Esophagus squamous epithelium (tissue), 4 donors: ENCODE data around the gene GYS1.

Experiments
- POLR2A ChIP-seq, 4 donors: fragments of 450-650 bp; IDR thresholded peaks; one replicate each; pipeline ENCODE4 v1.6.1; 2017; ENCODE audit warnings: antibody characterized with exemption in 4 of 4, mild to moderate bottlenecking in 4 of 4, moderate library complexity in 3 of 4
- TF ChIP-seq, protein P1 (sequence below), 6 experiments: fragments of 450-650 bp in 4 of 6; fragments of 200-600 bp in 2 of 6; sonication (generic) in 2 of 6; IDR thresholded peaks; one replicate each; pipeline ENCODE4 v1.5.1; 2016 to 2019; ENCODE audit warnings: antibody characterized with exemption in 6 of 6, mild to moderate bottlenecking in 4 of 6, moderate library complexity in 4 of 6

DNA sequence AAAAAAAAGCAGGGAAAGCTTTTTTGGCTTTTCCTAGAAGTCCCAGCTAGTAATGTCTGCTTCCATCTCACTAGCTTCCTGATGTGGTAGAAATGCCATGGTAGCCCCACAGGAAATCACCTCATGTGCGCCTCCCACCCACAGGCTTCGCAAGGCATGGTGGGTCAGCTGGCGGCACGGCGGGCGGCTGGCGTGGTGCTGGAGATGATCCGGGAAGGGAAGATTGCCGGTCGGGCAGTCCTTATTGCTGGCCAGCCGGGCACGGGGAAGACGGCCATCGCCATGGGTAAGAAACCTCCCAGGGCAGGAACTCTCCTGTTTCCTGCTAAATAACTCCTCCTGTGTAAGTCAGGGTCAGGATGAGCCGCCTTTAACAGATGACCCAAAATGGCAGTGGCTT is 11.0 kb upstream of the GYS1 start:
- TF ChIP-seq, protein P1, sequence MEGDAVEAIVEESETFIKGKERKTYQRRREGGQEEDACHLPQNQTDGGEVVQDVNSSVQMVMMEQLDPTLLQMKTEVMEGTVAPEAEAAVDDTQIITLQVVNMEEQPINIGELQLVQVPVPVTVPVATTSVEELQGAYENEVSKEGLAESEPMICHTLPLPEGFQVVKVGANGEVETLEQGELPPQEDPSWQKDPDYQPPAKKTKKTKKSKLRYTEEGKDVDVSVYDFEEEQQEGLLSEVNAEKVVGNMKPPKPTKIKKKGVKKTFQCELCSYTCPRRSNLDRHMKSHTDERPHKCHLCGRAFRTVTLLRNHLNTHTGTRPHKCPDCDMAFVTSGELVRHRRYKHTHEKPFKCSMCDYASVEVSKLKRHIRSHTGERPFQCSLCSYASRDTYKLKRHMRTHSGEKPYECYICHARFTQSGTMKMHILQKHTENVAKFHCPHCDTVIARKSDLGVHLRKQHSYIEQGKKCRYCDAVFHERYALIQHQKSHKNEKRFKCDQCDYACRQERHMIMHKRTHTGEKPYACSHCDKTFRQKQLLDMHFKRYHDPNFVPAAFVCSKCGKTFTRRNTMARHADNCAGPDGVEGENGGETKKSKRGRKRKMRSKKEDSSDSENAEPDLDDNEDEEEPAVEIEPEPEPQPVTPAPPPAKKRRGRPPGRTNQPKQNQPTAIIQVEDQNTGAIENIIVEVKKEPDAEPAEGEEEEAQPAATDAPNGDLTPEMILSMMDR (IDR thresholded peaks at IDR 0.05), result no peak
- TF ChIP-seq POLR2A (IDR thresholded peaks at IDR 0.05), result no peak
